OCI-M2 (cell line): ENCODE measurements around the gene TECPR1.

ENCODE experiments used
- DNase-seq: peaks from one replicate; lab custom pipeline; 2025; ENCODE audit not compliant: unreplicated experiment; lab: John Stamatoyannopoulos, UW

TECPR1 gene

GRCh38 chr7:98211676-98212531 is 40.1 kb downstream of the TECPR1 start:
- no peak for DNase-seq

DNA sequence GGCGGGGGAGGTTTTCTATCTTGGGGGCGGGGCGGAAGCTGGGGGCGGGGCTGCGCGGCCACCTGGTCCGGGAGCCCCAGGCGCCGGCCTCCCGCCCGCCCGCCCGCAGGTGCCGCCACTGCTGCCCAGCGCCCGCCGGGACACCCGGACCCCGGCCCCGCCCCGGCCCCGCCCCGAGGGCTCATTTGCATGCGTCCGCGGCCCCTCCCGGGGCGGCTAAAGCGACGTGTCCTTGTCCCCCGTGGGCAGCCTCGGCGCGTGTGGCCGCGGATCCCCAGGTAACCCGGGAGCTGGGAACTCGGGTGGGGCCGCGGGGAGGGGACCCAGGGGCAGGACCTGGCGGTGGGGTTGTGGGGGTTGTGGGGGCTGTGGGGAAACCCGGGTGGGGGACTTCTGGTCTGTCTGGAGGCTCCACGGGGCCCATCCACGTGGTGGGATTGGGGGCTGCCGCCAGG is 40.8 kb downstream of the TECPR1 start, which contains the start of gene BHLHA15:
BHLHA15 (plus strand) TSS at position 219 of the 455 bp plus-strand sequence. CDS start 871 bp downstream, outside the sequence.
- DNase-seq: no peak

- DNase-seq: no peak
Observed at GRCh38 chr7:98210513-98211220, 41.4 kb downstream of the TECPR1 start.

- no peak for DNase-seq
Observed at GRCh38 chr7:98209166-98209920, 42.7 kb downstream of the TECPR1 start.

- DNase-seq: no peak
Observed at GRCh38 chr7:98206451-98207330, 45.3 kb downstream of the TECPR1 start.

GRCh38 chr7:98205162-98205845 is 46.7 kb downstream of the TECPR1 start:
- no peak for DNase-seq

DNA sequence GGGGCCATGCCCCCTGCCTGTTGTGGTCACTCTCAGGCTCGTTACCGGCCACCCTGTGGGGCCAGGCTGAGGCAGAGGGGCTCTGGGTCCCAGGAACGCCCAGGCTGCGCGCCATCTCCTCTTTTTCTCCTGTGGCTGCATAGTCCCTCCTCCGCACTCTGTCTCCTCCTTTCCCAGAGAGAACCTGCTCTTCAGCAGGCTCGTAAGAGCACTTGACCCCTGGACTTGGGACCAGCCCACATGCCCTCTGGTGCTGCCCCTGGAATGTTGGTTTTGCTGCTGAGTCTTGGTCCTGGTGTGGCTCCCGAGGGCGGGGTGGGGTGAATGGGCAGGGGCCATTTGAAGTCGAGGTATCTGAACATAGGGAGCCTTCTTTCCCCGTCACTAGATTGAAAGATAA is 47.4 kb downstream of the TECPR1 start:
- no peak for DNase-seq

DNA sequence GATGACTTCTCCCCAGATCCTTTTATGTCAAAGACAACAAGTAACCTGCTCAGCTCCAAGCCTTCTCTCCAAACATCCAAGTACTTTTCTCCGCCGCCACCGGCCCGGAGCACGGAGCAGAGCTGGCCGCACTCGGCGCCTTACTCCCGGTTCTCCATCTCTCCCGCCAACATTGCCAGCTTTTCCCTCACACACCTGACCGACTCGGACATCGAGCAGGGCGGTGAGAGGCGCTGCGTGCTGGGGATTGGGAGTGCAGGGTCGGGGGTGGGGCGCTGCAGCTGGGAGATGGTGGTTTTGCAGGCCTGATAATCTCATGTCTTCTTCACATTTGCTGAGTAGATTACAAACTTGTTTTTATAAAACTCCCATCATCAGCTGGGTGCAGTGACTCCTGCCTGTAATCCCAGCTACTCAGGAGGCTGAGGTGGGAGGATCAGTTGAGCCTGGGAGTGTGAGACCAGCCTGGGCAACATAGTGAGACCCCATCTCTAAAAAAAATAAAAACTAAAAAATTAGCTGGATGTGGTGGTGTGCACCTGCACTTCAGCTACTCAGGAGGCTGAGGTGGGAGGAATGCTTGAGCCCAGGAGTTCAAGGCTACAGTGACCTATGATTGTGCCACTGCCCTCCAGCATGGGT is 47.9 kb downstream of the TECPR1 start:
- DNase-seq: no peak

GRCh38 chr7:98203261-98203963 is 48.6 kb downstream of the TECPR1 start:
- no peak for DNase-seq

- DNase-seq: no peak
Observed at GRCh38 chr7:98202367-98203195, 49.5 kb downstream of the TECPR1 start.

DNA sequence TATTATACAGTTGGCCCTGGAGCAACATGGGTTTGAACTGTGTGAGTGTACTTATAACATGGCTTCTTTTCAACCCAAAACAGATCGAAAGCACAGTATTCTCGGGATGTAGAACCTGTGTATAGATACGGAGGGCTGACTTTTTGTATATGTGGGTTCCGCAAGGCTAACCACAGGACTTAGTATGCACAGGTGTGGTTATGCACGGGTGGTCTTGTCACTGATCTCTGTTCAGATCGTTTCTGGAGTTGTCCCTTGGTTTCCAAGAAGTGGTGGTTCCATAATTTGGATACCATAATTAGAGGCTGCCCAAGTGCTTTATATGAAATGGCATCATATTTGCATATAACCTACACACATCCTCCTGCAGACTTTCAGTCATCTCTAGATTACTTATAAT is 51.7 kb downstream of the TECPR1 start:
- no peak for DNase-seq

- no peak for DNase-seq
Observed at GRCh38 chr7:98199131-98199530, 52.9 kb downstream of the TECPR1 start.

- DNase-seq: no peak
Observed at GRCh38 chr7:98196706-98197605, 55.1 kb downstream of the TECPR1 start.

GRCh38 chr7:98194672-98195457 is 57.2 kb downstream of the TECPR1 start:
- DNase-seq: no peak

DNA sequence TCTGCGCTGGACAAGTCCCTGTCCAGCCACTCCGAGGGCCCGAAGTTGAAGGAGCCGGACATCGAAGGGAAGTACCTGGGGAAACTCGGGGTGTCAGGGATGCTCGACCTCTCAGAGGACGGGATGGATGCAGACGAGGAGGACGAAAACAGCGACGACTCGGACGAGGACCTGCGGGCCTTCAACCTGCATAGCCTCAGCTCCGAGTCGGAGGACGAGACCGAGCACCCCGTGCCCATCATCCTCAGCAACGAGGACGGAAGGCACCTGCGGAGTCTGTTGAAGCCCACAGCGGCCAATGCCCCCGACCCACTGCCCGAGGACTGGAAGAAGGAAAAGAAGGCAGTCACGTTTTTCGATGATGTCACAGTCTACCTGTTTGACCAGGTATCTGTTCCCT is 57.8 kb downstream of the TECPR1 start:
- DNase-seq: no peak
